CD4-positive, alpha-beta T cell treated with Interleukin-12 subunit alpha and Interleukin-12 subunit beta, for 1 hour (primary cell): ENCODE measurements around the gene ABCG1.
A peak's percentile ranks its signal among the peaks of the same experiment; 100 is the strongest.

ENCODE experiments used
- DNase-seq: peaks from one replicate; pipeline ENCODE4 v3.0.0-alpha.2; 2020

ABCG1 gene

GRCh38 chr21:42191696-42192595 is 27.0 kb upstream of the ABCG1 start:
- DNase-seq = no peak

GRCh38 chr21:42193131-42193671 is 25.7 kb upstream of the ABCG1 start:
- DNase-seq = peak; percentile 57

GRCh38 chr21:42193721-42194120 is 25.2 kb upstream of the ABCG1 start:
- DNase-seq = no peak

GRCh38 chr21:42194863-42195262 is 24.1 kb upstream of the ABCG1 start:
- DNase-seq = no peak

GRCh38 chr21:42195378-42196031 is 23.4 kb upstream of the ABCG1 start:
- DNase-seq = no peak

- peak; percentile 46 for DNase-seq
Observed at GRCh38 chr21:42198929-42199867, 19.7 kb upstream of the ABCG1 start.

GRCh38 chr21:42199868-42200463 is 19.0 kb upstream of the ABCG1 start:
- DNase-seq = no peak

GRCh38 chr21:42200906-42201614 is 17.9 kb upstream of the ABCG1 start:
- DNase-seq = peak; percentile 23

GRCh38 chr21:42201615-42202161 is 17.3 kb upstream of the ABCG1 start:
- DNase-seq = no peak

- DNase-seq = no peak
Observed at GRCh38 chr21:42202321-42202720, 16.6 kb upstream of the ABCG1 start.

- DNase-seq = no peak
Observed at GRCh38 chr21:42203321-42203720, 15.6 kb upstream of the ABCG1 start.

- DNase-seq = no peak
Observed at GRCh38 chr21:42203936-42204335, 15.0 kb upstream of the ABCG1 start.

GRCh38 chr21:42207426-42207825 is 11.5 kb upstream of the ABCG1 start:
- DNase-seq = no peak

- DNase-seq = no peak
Observed at GRCh38 chr21:42208036-42208435, 10.9 kb upstream of the ABCG1 start.

- no peak for DNase-seq
Observed at GRCh38 chr21:42208801-42209490, 10.0 kb upstream of the ABCG1 start.

- no peak for DNase-seq
Observed at GRCh38 chr21:42209801-42210479, 9.0 kb upstream of the ABCG1 start.

- no peak for DNase-seq
Observed at GRCh38 chr21:42212266-42212665, 6.7 kb upstream of the ABCG1 start.

- DNase-seq = no peak
Observed at GRCh38 chr21:42213082-42213774, 5.7 kb upstream of the ABCG1 start.

- no peak for DNase-seq
Observed at GRCh38 chr21:42214081-42214750, 4.7 kb upstream of the ABCG1 start.
